Panc1 (cell line): ENCODE results near the gene SLC25A22.

Experiments used
- POLR2AphosphoS5 ChIP-seq: IDR thresholded peaks from 2 replicates; pipeline ENCODE4 v1.6.1; 2012; ENCODE audit warnings: mild to moderate bottlenecking, low read depth, low read length, moderate library complexity
- TCF7L2 ChIP-seq: IDR thresholded peaks from 2 replicates; pipeline ENCODE4 v1.6.1; 2011; ENCODE audit warnings: mild to moderate bottlenecking, low read depth, low read length, inconsistent platforms
- TF ChIP-seq, protein P1 (sequence below): fragments of 450-650 bp; IDR thresholded peaks from 2 replicates; pipeline ENCODE4 v1.5.1; 2017; ENCODE audit warnings: mild to moderate bottlenecking
- TF ChIP-seq, protein P2 (sequence below), 2 experiments: IDR thresholded peaks; 2 replicates each; pipeline ENCODE4 v1.6.1; 2011 to 2012; ENCODE audit warnings: low read depth in 2 of 2, control low read depth in 1 of 2, low read length in 1 of 2, mild to moderate bottlenecking in 1 of 2, moderate library complexity in 1 of 2; ENCODE audit not compliant: insufficient read depth in 1 of 2

DNA sequence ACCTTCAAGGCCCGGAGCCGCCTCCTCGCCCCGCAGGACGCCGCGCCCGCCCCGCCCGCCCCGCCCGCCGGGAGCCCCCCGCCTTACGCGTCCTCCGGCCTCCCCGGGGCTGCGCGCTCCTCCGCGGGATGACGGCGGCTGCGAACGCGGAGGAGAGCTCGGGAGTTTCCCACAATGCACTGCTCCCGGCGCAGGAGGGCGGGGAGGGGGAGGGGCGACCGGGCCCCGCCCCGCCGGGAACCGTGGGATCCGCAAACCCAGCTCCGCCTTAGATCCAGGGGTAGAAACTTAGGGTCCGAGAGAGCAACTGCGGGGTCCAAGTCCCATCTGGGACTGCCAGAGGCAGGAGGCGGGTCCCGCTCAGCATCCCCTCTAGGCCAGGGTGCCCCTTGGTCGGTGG, 8.1 kb downstream of the SLC25A22 start, which contains the start of gene CEND1:
- TF ChIP-seq, protein P1, sequence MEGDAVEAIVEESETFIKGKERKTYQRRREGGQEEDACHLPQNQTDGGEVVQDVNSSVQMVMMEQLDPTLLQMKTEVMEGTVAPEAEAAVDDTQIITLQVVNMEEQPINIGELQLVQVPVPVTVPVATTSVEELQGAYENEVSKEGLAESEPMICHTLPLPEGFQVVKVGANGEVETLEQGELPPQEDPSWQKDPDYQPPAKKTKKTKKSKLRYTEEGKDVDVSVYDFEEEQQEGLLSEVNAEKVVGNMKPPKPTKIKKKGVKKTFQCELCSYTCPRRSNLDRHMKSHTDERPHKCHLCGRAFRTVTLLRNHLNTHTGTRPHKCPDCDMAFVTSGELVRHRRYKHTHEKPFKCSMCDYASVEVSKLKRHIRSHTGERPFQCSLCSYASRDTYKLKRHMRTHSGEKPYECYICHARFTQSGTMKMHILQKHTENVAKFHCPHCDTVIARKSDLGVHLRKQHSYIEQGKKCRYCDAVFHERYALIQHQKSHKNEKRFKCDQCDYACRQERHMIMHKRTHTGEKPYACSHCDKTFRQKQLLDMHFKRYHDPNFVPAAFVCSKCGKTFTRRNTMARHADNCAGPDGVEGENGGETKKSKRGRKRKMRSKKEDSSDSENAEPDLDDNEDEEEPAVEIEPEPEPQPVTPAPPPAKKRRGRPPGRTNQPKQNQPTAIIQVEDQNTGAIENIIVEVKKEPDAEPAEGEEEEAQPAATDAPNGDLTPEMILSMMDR, result no peak
- TF ChIP-seq TCF7L2 (no peak), POLR2AphosphoS5 (peak; percentile 0; the same call in 1 of the 2 replicates)
- TF ChIP-seq, protein P2, sequence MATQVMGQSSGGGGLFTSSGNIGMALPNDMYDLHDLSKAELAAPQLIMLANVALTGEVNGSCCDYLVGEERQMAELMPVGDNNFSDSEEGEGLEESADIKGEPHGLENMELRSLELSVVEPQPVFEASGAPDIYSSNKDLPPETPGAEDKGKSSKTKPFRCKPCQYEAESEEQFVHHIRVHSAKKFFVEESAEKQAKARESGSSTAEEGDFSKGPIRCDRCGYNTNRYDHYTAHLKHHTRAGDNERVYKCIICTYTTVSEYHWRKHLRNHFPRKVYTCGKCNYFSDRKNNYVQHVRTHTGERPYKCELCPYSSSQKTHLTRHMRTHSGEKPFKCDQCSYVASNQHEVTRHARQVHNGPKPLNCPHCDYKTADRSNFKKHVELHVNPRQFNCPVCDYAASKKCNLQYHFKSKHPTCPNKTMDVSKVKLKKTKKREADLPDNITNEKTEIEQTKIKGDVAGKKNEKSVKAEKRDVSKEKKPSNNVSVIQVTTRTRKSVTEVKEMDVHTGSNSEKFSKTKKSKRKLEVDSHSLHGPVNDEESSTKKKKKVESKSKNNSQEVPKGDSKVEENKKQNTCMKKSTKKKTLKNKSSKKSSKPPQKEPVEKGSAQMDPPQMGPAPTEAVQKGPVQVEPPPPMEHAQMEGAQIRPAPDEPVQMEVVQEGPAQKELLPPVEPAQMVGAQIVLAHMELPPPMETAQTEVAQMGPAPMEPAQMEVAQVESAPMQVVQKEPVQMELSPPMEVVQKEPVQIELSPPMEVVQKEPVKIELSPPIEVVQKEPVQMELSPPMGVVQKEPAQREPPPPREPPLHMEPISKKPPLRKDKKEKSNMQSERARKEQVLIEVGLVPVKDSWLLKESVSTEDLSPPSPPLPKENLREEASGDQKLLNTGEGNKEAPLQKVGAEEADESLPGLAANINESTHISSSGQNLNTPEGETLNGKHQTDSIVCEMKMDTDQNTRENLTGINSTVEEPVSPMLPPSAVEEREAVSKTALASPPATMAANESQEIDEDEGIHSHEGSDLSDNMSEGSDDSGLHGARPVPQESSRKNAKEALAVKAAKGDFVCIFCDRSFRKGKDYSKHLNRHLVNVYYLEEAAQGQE (IDR thresholded peaks at IDR 0.05; ENCODE audit: insufficient read depth in 1 of 2, low read depth in 2 of 2, low read length in 1 of 2), result no peak
